Fibroblast of lung (primary cell): ENCODE results near the gene DUOX2. TPM values are rescaled to one million over a fixed set of nuclear protein-coding genes. Genes with fewer than 3 reads are reported as not detected.

Experiments
- DNase-seq, 2 donors: peaks; one replicate each; pipeline versions ENCODE4 v3.0.0 to v3.0.0-alpha.2; 2010; ENCODE audit warnings: low read depth in 2 of 2
- H2AFZ ChIP-seq: 2 replicates; pipeline ENCODE4 v1.5.1; 2012; ENCODE audit warnings: low read length, control low read depth, inconsistent platforms
- H3K27ac ChIP-seq: 2 replicates; pipeline ENCODE4 v1.5.1; 2011; ENCODE audit warnings: low read length, control low read depth; ENCODE audit not compliant: insufficient read depth
- H3K27me3 ChIP-seq: 2 replicates; pipeline ENCODE4 v1.5.1; 2011; ENCODE audit warnings: mild to moderate bottlenecking, low read length; ENCODE audit not compliant: control insufficient read depth, insufficient read depth
- H3K36me3 ChIP-seq: 2 replicates; pipeline ENCODE4 v1.5.1; 2011; ENCODE audit warnings: low read length; ENCODE audit not compliant: control insufficient read depth, insufficient read depth
- H3K4me1 ChIP-seq: 2 replicates; pipeline ENCODE4 v1.5.1; 2011; ENCODE audit warnings: low read length; ENCODE audit not compliant: control insufficient read depth, insufficient read depth; ENCODE audit errors: extremely low read depth
- H3K4me2 ChIP-seq: 2 replicates; pipeline ENCODE4 v1.5.1; 2011; ENCODE audit warnings: low read length, control low read depth; ENCODE audit not compliant: insufficient read depth; ENCODE audit errors: extremely low read depth
- H3K4me3 ChIP-seq, 4 experiments: fragments of 200-600 bp in 1 of 4; sonication (generic) in 1 of 4; replicated peaks in 1 of 4; 2 replicates each; pipeline ENCODE4 v1.5.1; 2011 to 2016; ENCODE audit warnings: low read length in 4 of 4, low read depth in 3 of 4, mild to moderate bottlenecking in 3 of 4, control low read depth in 2 of 4, inconsistent platforms in 1 of 4, mixed read lengths in 1 of 4; ENCODE audit not compliant: insufficient read depth in 1 of 4; ENCODE audit errors: control extremely low read depth in 1 of 4
- H3K79me2 ChIP-seq: 2 replicates; pipeline ENCODE4 v1.5.1; 2012; ENCODE audit warnings: mild to moderate bottlenecking, low read length, inconsistent platforms; ENCODE audit not compliant: control insufficient read depth, insufficient read depth
- H3K9ac ChIP-seq: 2 replicates; pipeline ENCODE4 v1.5.1; 2011; ENCODE audit warnings: mild to moderate bottlenecking, low read length, control low read depth; ENCODE audit not compliant: insufficient read depth
- H3K9me3 ChIP-seq: 2 replicates; pipeline ENCODE4 v1.5.1; 2012; ENCODE audit warnings: low read depth, low read length; ENCODE audit not compliant: control insufficient read depth, insufficient read depth
- H4K20me1 ChIP-seq: 2 replicates; pipeline ENCODE4 v1.5.1; 2011; ENCODE audit warnings: low read length; ENCODE audit not compliant: control insufficient read depth, insufficient read depth; ENCODE audit errors: extremely low read depth
- CTCF ChIP-seq, 2 donors: IDR thresholded peaks in 1 of 2; conservative IDR thresholded peaks in 1 of 2; 1 replicate in 1 of 2; 2 replicates in 1 of 2; pipeline ENCODE4 v1.5.1; 2011 to 2012; ENCODE audit warnings: low read length in 2 of 2, control low read depth in 1 of 2, inconsistent platforms in 1 of 2, low read depth in 1 of 2, mild to moderate bottlenecking in 1 of 2
- EZH2 ChIP-seq: IDR thresholded peaks from 2 replicates; pipeline ENCODE4 v1.5.1; 2012; ENCODE audit warnings: low read length, control low read depth, mild to moderate bottlenecking; ENCODE audit errors: missing control alignments
- polyA plus RNA-seq, 2 donors: library from polyadenylated mRNA; depleted of rRNA in 1 of 2; stranded (reverse) in 1 of 2; unstranded in 1 of 2; fragments of >200 nt; gene quantifications; 2 replicates each; pipeline ENCODE4 v1.2.1, GENCODE V29; 2011 to 2012; ENCODE audit warnings: missing spikeins in 1 of 2
- total RNA-seq: library from RNA; depleted of rRNA; stranded (reverse); fragments of >200 nt; gene quantifications from 2 replicates; pipeline ENCODE4 v1.2.1, GENCODE V29; 2014

Gene DUOX2
- total and polyA plus RNA-seq, 2 donors (not counting 1 experiment from before 2014, with no cell fraction given): not detected

GRCh38 chr15:45091576-45091975, 22.4 kb downstream of the DUOX2 start:
- no peak overlapping the region for H3K27ac ChIP-seq
- peaks cover 5% of the 10 kb centered on the region for H3K27me3 ChIP-seq
- H4K20me1 ChIP-seq: no peaks in the 10 kb centered on the region
- no peaks in the 10 kb centered on the region for H3K79me2 ChIP-seq
- H3K9ac ChIP-seq: no peak overlapping the region
- DNase-seq: no peak
- no peak overlapping the region for H2AFZ ChIP-seq
- H3K4me3 ChIP-seq: no peak overlapping the region
- TF ChIP-seq CTCF (conservative IDR thresholded peaks at IDR 0.05 in 1 of 2, IDR thresholded peaks at IDR 0.05 in 1 of 2; ENCODE audit: low read depth in 1 of 2, low read length in 2 of 2): no peak
- no peak for TF ChIP-seq EZH2
- H3K4me2 ChIP-seq: no peak overlapping the region
- no peaks in the 10 kb centered on the region for H3K36me3 ChIP-seq
- H3K9me3 ChIP-seq: no peaks in the 10 kb centered on the region
- no peaks in the 10 kb centered on the region for H3K4me1 ChIP-seq

DNA sequence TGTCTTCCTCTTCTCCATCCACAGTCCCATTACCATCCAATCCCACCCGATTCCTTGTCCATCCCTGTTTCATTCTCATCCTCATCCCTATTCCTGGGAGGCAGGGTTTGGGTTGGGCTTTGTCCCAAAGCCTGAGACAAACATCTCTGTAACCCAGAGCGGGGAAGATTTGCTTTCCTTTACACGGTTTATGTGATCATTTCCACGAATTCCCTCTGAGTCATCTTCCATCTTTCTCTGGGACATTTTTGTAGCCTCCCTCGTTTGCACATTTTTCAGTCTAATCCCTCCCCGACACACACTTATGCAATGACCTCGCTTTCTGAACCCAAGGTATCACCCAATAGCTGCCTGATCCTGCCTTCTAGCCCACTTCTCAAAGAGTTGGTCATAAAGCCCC, 22.8 kb downstream of the DUOX2 start:
- H3K79me2 ChIP-seq: no peaks in the 10 kb centered on the region
- H2AFZ ChIP-seq: no peak overlapping the region
- H3K9me3 ChIP-seq: no peaks in the 10 kb centered on the region
- no peak overlapping the region for H3K9ac ChIP-seq
- H3K27me3 ChIP-seq: peaks cover 5% of the 10 kb centered on the region
- H3K27ac ChIP-seq: no peak overlapping the region
- peak; percentile 19 for DNase-seq
- TF ChIP-seq CTCF (conservative IDR thresholded peaks at IDR 0.05 in 1 of 2, IDR thresholded peaks at IDR 0.05 in 1 of 2; ENCODE audit: low read depth in 1 of 2, low read length in 2 of 2): no peak
- no peak for TF ChIP-seq EZH2
- H3K4me2 ChIP-seq: no peak overlapping the region
- no peak overlapping the region for H3K4me3 ChIP-seq
- H3K36me3 ChIP-seq: no peaks in the 10 kb centered on the region
- no peaks in the 10 kb centered on the region for H3K4me1 ChIP-seq
- no peaks in the 10 kb centered on the region for H4K20me1 ChIP-seq

GRCh38 chr15:45089712-45090373, 24.1 kb downstream of the DUOX2 start:
- Histone ChIP-seq H2AFZ (no peak overlapping the region), H3K27ac (no peak overlapping the region), H3K4me1 (no peaks in the 10 kb centered on the region), H3K9me3 (no peaks in the 10 kb centered on the region), H3K79me2 (no peaks in the 10 kb centered on the region), H3K4me3 (no peak overlapping the region), H3K4me2 (no peak overlapping the region), H3K27me3 (peaks cover 5% of the 10 kb centered on the region), H4K20me1 (no peaks in the 10 kb centered on the region), H3K36me3 (no peaks in the 10 kb centered on the region), H3K9ac (no peak overlapping the region)
- TF ChIP-seq EZH2: no peak
- TF ChIP-seq CTCF (conservative IDR thresholded peaks at IDR 0.05 in 1 of 2, IDR thresholded peaks at IDR 0.05 in 1 of 2; ENCODE audit: low read depth in 1 of 2, low read length in 2 of 2): no peak
- no peak for DNase-seq
